Posterior vena cava (tissue), 2 donors: ENCODE results near the gene TUBGCP6. TPM values are rescaled to one million over a fixed set of nuclear protein-coding genes. Genes with fewer than 3 reads are reported as not detected.

Experiments used
- DNase-seq: peaks from one replicate; pipeline ENCODE4 v3.0.0-alpha.2; 2020; ENCODE audit warnings: low spot score
- intact Hi-C, 2 donors: fragments of 100-400 bp; cut with DNase I; formaldehyde crosslinking; loops; one replicate each; pipeline versions ENCODE4 v1.14.1 to v1.14.2; 2022 to 2023
- total RNA-seq, 2 donors: library from RNA; stranded (reverse); fragmentation: NEBNext Ultra II Directional; extraction: Animal tissue kit (Norgen Biotek cat#: 25700); gene quantifications; one replicate each; pipeline ENCODE4 v1.2.1, GENCODE V29; 2021
- donor health status: DM: yes; HTN: yes; CAD: no.
- donor health status: DM: yes; HTN: yes; CAD: no.

Gene TUBGCP6
- total RNA-seq, 2 donors from 2014 or later, result 20.6 to 23.4 TPM

GRCh38 chr22:50183141-50183971, 61.5 kb downstream of the TUBGCP6 start:
- intact Hi-C loops, result no loop called here

GRCh38 chr22:50182176-50183081, 62.4 kb downstream of the TUBGCP6 start:
- intact Hi-C loops, result no loop called here
- no peak for DNase-seq

More at GRCh38 chr22:50183141-50183971, 61.5 kb downstream of the TUBGCP6 start:
- DNase-seq, result no peak

GRCh38 chr22:50180727-50181521, 63.9 kb downstream of the TUBGCP6 start:
- intact Hi-C loops, result no loop called here
- DNase-seq, result peak; percentile 80

- intact Hi-C loops, result no loop called here
- DNase-seq, result no peak
Measured at GRCh38 chr22:50179937-50180726, 64.7 kb downstream of the TUBGCP6 start.

GRCh38 chr22:50178871-50179869, 65.7 kb downstream of the TUBGCP6 start:
- DNase-seq, result peak; percentile 82
- intact Hi-C loops, result no loop called here

GRCh38 chr22:50178471-50178864, 66.4 kb downstream of the TUBGCP6 start:
- intact Hi-C loops, result no loop called here
- DNase-seq, result peak; percentile 78

- DNase-seq, result peak; percentile 79
- intact Hi-C loops, result no loop called here
Measured at GRCh38 chr22:50177537-50178470, 67.0 kb downstream of the TUBGCP6 start.

GRCh38 chr22:50176850-50177536, 67.8 kb downstream of the TUBGCP6 start:
- no peak for DNase-seq
- intact Hi-C loops, result no loop called here

GRCh38 chr22:50175921-50176849, 68.6 kb downstream of the TUBGCP6 start:
- no peak for DNase-seq
- intact Hi-C loops, result no loop called here

- DNase-seq, result no peak
Measured at GRCh38 chr22:50175191-50175461, 69.7 kb downstream of the TUBGCP6 start.

GRCh38 chr22:50174382-50175190, 70.2 kb downstream of the TUBGCP6 start:
- DNase-seq, result no peak
- intact Hi-C loops, result no loop called here

More at GRCh38 chr22:50175191-50175461, 69.7 kb downstream of the TUBGCP6 start:
- intact Hi-C loops, result no loop called here

GRCh38 chr22:50173983-50174355, 70.9 kb downstream of the TUBGCP6 start:
- DNase-seq, result no peak
- intact Hi-C loops, result no loop called here

GRCh38 chr22:50173311-50173982, 71.4 kb downstream of the TUBGCP6 start:
- intact Hi-C loops, result no loop called here
- DNase-seq, result no peak

GRCh38 chr22:50171965-50172421, 72.8 kb downstream of the TUBGCP6 start:
- intact Hi-C loops, result no loop called here
- no peak for DNase-seq
